GM19240 (cell line): ENCODE results near the gene GNAS-AS1.

Experiments used
- DNase-seq: peaks from one replicate; pipeline ENCODE4 v3.0.0; 2011; ENCODE audit warnings: low spot score; ENCODE audit not compliant: insufficient read length

Gene GNAS-AS1

GRCh38 chr20:58863044-58863790 is 12.5 kb upstream of the GNAS-AS1 start:
- DNase-seq, result no peak

GRCh38 chr20:58855506-58856389 is 5.0 kb upstream of the GNAS-AS1 start:
- DNase-seq, result no peak

- no peak for DNase-seq
These were observed 4.2 kb upstream of the GNAS-AS1 start for GRCh38 chr20:58854638-58855471.

GRCh38 chr20:58853976-58854637 is 3.4 kb upstream of the GNAS-AS1 start:
- DNase-seq, result no peak

GRCh38 chr20:58853466-58853865 is 2.8 kb upstream of the GNAS-AS1 start:
- no peak for DNase-seq

GRCh38 chr20:58852543-58853271 is 2.0 kb upstream of the GNAS-AS1 start, which contains the start of gene GNAS:
Gene GNAS, plus strand, starts transcription at chr20:58852716.
- DNase-seq, result no peak

- no peak for DNase-seq
These were observed 1.3 kb upstream of the GNAS-AS1 start for GRCh38 chr20:58851969-58852458.

GRCh38 chr20:58851221-58851968 is 693 bp upstream of the GNAS-AS1 start:
- no peak for DNase-seq

GRCh38 chr20:58847463-58847862 is 3.2 kb downstream of the GNAS-AS1 start:
- no peak for DNase-seq

GRCh38 chr20:58845706-58846105 is 5.0 kb downstream of the GNAS-AS1 start:
- DNase-seq, result no peak

GRCh38 chr20:58843128-58843556 is 7.6 kb downstream of the GNAS-AS1 start:
- no peak for DNase-seq

GRCh38 chr20:58842276-58842675 is 8.4 kb downstream of the GNAS-AS1 start:
- no peak for DNase-seq

- no peak for DNase-seq
These were observed 9.0 kb downstream of the GNAS-AS1 start for GRCh38 chr20:58841539-58842264.

GRCh38 chr20:58840816-58841538 is 9.7 kb downstream of the GNAS-AS1 start:
- no peak for DNase-seq

GRCh38 chr20:58839991-58840747 is 10.5 kb downstream of the GNAS-AS1 start:
- DNase-seq, result no peak

GRCh38 chr20:58839474-58839874 is 11.2 kb downstream of the GNAS-AS1 start:
- no peak for DNase-seq

- no peak for DNase-seq
These were observed 12.5 kb downstream of the GNAS-AS1 start for GRCh38 chr20:58838174-58838573.
